GM11168 (cell line): ENCODE data around the gene SLAMF9.

Experiments
- in situ Hi-C: fragments of 300-500 bp; cut with MboI; formaldehyde crosslinking; loops from one replicate; pipeline ENCODE4 v1.12.0; 2022; ENCODE audit warnings: low sequenced_read_pairs; ENCODE audit not compliant: unreplicated experiment

The SLAMF9 gene

GRCh38 chr1:159924025-159924790 lies 29.8 kb downstream of the SLAMF9 start:
- in situ Hi-C loops, result no loop called here

- in situ Hi-C loops, result no loop called here
These were observed 30.6 kb downstream of the SLAMF9 start for GRCh38 chr1:159923203-159924024.

DNA sequence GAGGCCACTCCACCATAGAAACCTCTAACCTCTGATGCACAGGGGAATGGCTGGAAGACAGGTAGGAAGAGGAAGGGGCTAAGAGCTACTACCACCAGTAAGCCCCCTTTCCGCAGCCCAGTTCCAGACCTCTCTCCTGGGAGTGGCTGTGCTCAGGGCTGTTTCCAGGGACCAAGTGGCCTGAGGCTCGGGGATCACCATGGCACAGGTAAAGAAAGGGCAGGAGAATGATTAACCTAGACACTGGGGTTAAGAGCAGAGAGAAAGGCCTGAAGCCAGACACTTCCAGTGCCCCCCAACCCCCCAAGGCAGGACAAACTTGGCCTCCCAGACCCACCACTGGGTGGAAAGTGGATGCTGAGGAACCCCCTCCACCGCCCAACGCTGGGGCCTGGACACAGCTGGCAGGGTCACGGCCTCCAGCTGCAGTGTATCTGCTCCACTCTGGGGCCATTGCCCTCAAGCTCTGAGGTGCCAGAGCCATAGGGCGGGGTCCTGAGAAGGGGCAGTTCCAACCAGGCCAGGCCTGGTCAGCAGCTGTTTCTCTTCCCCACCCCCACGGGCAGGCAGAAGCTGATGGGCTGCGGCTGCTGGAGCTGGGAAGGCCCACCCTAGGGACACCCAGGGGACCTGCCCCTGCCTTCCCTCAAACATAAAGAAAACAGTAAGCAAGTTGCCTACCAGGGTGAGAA lies 31.4 kb downstream of the SLAMF9 start:
- in situ Hi-C loops, result no loop called here

DNA sequence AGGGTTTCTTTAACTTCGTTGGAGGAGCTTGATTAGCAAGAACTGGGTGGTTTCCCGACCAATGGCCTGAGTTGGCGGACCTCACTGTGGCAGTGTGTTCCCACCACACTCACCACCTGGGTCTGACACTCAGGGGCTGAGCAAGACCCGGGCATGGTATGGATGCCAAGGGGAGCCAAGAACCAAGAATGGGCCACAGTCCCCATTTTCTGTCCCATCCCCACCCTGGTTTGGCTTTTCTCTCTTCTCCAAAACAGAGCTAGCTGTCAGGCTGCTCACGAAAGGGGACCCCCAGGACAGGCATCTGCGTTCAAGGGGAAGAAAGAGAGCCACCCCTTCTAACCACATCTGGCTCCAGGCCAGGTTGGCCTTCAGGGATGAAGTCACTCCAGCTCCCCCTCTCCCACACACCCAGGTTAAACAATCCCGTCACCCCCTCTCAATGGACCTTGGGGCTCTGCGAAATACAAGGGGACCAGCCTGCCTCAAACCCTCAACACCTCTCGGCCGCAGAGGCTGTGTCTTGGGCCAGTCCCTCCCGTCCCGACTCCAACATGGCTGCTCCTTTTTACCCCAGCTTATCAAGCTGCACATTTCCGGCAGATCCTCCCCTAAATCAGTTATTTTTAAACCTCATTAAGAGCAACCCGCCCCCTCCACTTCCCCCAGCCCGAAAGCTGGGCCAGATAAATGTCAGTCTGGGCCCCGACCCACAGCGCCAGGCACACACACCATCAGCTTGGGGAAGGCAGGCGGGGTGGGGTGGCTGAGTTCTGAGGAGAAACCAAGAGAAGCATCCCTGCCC lies 32.1 kb downstream of the SLAMF9 start:
- in situ Hi-C loops, result no loop called here

DNA sequence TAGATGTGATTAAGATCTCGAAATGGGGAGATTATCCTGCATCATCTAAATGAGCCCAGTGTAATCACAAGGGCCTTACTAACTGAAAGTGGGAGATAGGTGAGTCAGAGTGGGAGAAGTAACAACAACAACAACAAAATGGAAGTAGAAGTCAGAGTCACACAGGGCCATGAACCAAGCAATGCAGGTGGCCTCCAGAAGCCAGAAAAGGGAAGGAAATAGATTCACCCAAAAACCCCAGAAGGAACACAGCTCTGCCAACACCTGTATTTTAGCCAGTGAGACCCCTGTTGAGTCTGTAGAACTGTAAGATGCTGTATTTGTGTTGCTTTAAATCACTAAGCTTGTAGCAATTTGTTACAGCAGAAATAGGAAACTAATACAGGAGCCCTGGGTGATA lies 32.8 kb downstream of the SLAMF9 start:
- in situ Hi-C loops, result no loop called here

DNA sequence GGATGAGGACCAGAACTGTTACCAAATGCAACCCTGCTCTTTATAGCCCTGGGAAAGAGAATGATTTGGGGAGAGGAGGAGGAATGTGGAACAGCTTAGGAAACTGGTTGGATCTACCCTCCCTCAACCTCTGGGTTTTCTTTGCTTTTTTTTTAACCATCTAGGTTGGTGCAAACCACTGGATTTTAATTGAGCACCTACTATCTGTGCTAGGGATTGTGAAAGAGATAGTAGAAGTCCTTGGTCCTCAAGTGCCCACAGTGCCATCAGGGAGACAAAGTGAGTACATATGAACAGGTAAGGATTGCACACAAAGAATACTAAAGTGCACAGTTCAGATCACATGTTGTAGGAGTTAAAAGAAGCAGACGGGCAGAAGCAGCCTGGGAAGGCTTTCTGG lies 33.4 kb downstream of the SLAMF9 start:
- in situ Hi-C loops, result no loop called here

DNA sequence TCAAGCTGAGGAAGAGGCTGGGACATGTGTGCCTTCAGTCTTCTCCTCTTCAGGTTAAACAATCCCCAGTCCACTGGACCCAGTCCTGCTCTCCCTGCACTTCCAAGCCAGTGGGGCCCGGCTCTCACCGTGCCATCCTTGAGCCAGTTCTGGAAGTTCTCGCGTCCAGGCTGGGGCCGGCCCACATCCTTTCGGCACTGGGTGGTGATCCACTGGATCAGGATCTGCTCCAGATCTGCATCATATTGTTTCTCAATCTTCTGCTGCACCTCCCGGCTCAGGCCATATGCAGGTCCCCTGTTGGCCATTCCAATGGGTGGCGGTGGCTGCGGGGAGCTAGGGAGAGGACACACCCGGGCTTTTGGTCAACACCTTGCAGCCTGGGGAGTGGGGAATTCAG lies 33.8 kb downstream of the SLAMF9 start:
- in situ Hi-C loops, result no loop called here

DNA sequence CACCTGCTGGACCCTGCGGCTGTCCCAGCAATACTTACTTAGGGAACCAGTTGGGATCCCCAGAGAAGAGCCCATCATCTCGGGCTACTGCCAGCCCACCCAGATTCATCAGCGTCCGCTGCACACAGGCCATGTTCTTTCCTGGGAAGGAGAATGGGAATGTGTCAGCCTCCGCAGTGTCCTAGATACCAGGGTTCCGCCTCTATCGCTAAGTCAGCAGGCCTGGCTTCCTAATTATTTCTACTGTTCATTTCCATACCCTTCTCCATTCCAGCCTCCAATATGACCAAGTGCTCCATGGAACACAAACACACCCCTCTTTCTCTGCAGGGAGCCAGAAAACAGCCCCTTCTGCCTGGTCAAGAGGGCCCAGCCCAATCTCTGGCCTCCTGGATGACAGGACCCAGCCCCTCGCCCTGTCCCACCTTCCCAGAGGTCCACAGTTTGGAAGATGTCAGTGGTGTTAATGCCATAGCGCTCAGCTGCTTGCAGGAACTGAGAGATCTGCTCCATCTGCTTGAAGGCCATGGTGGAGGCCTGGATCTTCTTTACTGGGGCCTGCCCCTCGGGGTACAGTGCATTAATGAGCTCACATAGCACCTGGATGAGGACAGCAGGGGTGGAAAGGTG lies 34.7 kb downstream of the SLAMF9 start:
- in situ Hi-C loops, result no loop called here

DNA sequence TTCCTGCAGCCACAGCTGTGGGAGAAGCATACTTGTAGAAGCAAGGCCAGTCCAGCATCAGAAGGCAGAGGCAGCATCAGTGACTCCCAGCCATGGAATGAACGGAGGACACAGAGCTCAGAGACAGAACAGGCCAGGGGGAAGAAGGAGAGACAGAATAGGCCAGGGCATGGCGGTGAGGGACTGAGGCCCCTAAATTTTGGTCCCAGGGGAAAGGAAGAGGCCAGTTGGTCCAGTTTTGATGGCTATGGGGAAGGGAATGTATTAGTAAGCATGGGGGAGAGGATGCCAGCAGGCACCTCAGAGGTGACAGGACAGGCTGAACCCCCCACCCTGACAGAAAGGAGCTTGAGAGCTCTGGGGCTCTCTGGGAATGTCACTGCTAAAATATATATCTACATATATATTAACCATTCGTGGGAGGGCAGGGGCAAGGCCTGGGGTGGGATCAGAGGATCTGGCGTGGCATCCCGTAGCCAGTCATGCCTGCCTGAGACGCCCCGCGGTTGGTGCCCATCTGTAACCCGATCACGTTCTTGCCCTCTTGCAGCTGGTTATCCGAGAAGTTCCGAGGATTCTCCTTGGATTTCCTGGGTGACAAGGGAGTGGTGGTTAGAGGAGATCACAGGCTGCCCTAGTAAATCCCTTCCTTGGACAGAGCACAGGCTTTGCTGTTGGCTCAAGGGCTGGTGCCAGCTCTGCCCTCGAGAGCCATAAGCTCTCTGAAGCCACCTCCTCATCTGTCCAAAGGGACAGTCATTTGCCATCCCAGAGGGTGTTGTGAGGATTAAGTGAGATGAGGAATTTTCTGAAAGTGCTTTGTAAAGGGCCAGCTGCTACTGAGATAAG lies 35.5 kb downstream of the SLAMF9 start:
- in situ Hi-C loops, result no loop called here

GRCh38 chr1:159917533-159918351 lies 36.3 kb downstream of the SLAMF9 start:
- in situ Hi-C loops, result no loop called here

DNA sequence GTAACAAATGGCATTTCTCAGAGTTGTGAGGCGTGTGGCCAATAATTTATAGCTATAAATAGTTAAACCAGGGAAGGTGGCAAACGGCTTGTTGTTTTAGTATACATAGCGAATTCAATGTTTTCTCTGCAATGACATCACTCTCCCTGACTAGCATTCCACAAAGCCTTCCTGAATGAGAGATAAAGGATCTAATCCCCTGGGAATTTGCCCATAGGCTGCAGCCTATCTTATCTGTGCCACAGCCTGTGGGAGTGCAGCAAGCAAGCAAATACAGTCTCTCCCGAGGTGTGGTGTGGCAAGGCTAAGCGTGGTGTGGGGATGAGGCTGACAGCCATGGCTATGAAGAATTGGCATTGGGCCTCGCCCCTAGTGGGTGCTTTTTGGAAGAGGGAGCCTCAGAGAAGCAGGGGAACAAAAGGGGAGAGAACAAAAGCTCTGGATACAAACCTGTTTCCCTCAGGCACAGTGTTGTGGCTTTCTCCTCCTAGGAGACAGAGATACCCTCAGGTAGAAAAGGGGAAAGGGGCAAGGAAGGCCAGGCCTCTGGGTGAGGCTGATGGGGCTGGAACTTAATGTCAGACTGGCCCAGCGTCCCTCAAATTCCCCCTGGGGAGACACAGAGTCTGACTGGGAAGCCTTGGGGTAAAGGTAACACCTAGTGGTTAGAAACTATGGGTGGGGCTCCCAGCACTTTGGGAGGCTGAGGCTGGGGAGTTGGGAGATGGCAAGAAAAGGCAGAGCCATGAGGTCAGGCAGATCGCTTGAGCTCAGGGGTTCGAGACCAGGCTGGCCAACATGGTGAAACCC lies 37.6 kb downstream of the SLAMF9 start:
- in situ Hi-C loops, result no loop called here

DNA sequence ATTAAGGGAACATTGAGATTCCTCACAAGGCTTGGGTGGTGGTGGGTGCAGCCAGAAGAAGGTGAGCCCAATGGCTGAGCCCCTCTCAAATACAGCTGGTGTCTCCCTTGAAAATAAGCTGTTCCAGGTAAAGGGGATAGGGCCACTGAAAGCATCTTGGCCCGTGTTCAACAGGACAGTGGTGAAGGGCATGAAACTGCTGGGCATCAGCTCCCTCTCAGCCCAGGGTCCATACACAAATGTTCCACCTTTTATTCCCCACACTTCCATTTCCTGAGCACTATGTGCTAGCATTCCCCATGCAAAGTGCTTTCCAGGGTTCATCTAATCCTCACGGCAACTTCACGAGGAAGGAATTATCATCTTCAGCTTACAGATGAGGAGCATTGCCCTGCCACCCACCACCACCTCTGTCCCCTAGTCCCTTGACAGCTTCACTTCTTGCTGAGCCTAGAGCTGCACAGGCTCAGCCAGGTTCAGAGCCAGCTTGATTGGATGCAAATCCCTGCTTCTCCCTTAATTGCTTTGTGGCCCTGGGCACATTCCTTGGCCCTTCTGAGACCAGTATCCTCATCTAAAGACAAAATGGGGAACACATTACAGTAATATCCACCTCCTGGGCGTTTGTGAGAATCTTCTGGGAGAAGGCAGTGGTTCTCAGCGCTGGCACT lies 38.3 kb downstream of the SLAMF9 start:
- in situ Hi-C loops, result no loop called here

- in situ Hi-C loops, result no loop called here
These were observed 39.6 kb downstream of the SLAMF9 start for GRCh38 chr1:159914252-159915018.

GRCh38 chr1:159913451-159914192 lies 40.4 kb downstream of the SLAMF9 start:
- in situ Hi-C loops, result no loop called here

GRCh38 chr1:159911326-159912070 lies 42.5 kb downstream of the SLAMF9 start:
- in situ Hi-C loops, result no loop called here
